ENCODE results near the gene SLC6A13. TPM values are rescaled to one million over a fixed set of nuclear protein-coding genes. Genes with fewer than 3 reads are reported as not detected.

SLC6A13 gene
- total and polyA plus RNA-seq, 2 of the 13 experiments (the other 11 are each of a cell fraction or from before 2014, with no cell fraction given): 0.05 to 0.15 TPM

- TF ChIP-seq REPIN1 (CRISPR knock-in tag; IDR thresholded peaks at IDR 0.05; ENCODE audit: borderline replicate concordance, low read depth): no peak
- TF ChIP-seq AGO2 (optimal IDR thresholded peaks at IDR 0.05; ENCODE audit: low read depth, low read length): peak; percentile 84
- TF ChIP-seq, protein P1, sequence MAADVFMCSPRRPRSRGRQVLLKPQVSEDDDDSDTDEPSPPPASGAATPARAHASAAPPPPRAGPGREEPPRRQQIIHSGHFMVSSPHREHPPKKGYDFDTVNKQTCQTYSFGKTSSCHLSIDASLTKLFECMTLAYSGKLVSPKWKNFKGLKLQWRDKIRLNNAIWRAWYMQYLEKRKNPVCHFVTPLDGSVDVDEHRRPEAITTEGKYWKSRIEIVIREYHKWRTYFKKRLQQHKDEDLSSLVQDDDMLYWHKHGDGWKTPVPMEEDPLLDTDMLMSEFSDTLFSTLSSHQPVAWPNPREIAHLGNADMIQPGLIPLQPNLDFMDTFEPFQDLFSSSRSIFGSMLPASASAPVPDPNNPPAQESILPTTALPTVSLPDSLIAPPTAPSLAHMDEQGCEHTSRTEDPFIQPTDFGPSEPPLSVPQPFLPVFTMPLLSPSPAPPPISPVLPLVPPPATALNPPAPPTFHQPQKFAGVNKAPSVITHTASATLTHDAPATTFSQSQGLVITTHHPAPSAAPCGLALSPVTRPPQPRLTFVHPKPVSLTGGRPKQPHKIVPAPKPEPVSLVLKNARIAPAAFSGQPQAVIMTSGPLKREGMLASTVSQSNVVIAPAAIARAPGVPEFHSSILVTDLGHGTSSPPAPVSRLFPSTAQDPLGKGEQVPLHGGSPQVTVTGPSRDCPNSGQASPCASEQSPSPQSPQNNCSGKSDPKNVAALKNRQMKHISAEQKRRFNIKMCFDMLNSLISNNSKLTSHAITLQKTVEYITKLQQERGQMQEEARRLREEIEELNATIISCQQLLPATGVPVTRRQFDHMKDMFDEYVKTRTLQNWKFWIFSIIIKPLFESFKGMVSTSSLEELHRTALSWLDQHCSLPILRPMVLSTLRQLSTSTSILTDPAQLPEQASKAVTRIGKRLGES (CRISPR knock-in tag; IDR thresholded peaks at IDR 0.05; ENCODE audit: borderline replicate concordance): no peak
- TF ChIP-seq ASH2L (IDR thresholded peaks at IDR 0.05; ENCODE audit: insufficient read length, low read depth, low read length): no peak
- TF ChIP-seq ZNF383 (CRISPR knock-in tag; IDR thresholded peaks at IDR 0.05; ENCODE audit: borderline replicate concordance): no peak
- no peak for TF ChIP-seq ATM (IDR thresholded peaks at IDR 0.05; ENCODE audit: borderline replicate concordance)
- TF ChIP-seq JUND (CRISPR knock-in tag; IDR thresholded peaks at IDR 0.05): no peak
- 0 out of 2 replicates have a peak, but pooled peaks have one; percentile 35 for TF ChIP-seq ZNF160 (CRISPR knock-in tag; IDR thresholded peaks at IDR 0.05)
- no peak for TF ChIP-seq IRX3 (CRISPR knock-in tag; IDR thresholded peaks at IDR 0.05; ENCODE audit: borderline replicate concordance, low read depth)
- TF ChIP-seq, protein P2, sequence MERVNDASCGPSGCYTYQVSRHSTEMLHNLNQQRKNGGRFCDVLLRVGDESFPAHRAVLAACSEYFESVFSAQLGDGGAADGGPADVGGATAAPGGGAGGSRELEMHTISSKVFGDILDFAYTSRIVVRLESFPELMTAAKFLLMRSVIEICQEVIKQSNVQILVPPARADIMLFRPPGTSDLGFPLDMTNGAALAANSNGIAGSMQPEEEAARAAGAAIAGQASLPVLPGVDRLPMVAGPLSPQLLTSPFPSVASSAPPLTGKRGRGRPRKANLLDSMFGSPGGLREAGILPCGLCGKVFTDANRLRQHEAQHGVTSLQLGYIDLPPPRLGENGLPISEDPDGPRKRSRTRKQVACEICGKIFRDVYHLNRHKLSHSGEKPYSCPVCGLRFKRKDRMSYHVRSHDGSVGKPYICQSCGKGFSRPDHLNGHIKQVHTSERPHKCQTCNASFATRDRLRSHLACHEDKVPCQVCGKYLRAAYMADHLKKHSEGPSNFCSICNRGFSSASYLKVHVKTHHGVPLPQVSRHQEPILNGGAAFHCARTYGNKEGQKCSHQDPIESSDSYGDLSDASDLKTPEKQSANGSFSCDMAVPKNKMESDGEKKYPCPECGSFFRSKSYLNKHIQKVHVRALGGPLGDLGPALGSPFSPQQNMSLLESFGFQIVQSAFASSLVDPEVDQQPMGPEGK (CRISPR knock-in tag; IDR thresholded peaks at IDR 0.05): peak; percentile 38
- TF ChIP-seq RNF2 (conservative IDR thresholded peaks at IDR 0.05; ENCODE audit: low read depth): no peak
- TF ChIP-seq, protein P3, sequence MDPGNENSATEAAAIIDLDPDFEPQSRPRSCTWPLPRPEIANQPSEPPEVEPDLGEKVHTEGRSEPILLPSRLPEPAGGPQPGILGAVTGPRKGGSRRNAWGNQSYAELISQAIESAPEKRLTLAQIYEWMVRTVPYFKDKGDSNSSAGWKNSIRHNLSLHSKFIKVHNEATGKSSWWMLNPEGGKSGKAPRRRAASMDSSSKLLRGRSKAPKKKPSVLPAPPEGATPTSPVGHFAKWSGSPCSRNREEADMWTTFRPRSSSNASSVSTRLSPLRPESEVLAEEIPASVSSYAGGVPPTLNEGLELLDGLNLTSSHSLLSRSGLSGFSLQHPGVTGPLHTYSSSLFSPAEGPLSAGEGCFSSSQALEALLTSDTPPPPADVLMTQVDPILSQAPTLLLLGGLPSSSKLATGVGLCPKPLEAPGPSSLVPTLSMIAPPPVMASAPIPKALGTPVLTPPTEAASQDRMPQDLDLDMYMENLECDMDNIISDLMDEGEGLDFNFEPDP (CRISPR knock-in tag; conservative IDR thresholded peaks at IDR 0.05): 0 out of 2 replicates have a peak, but pooled peaks have one; percentile 80
- TF ChIP-seq ELK4 (CRISPR knock-in tag; IDR thresholded peaks at IDR 0.05; ENCODE audit: borderline replicate concordance): no peak
- TF ChIP-seq FOXK2 (IDR thresholded peaks at IDR 0.05): no peak
- no peak for TF ChIP-seq ZSCAN12 (CRISPR knock-in tag; IDR thresholded peaks at IDR 0.05)
- no peak for TF ChIP-seq MTA1 (CRISPR knock-in tag; IDR thresholded peaks at IDR 0.05; ENCODE audit: borderline replicate concordance)
- TF ChIP-seq PHF5A (CRISPR knock-in tag; IDR thresholded peaks at IDR 0.05; ENCODE audit: low read depth, unreplicated experiment): no peak
- TF ChIP-seq, protein P4, sequence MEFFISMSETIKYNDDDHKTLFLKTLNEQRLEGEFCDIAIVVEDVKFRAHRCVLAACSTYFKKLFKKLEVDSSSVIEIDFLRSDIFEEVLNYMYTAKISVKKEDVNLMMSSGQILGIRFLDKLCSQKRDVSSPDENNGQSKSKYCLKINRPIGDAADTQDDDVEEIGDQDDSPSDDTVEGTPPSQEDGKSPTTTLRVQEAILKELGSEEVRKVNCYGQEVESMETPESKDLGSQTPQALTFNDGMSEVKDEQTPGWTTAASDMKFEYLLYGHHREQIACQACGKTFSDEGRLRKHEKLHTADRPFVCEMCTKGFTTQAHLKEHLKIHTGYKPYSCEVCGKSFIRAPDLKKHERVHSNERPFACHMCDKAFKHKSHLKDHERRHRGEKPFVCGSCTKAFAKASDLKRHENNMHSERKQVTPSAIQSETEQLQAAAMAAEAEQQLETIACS (CRISPR knock-in tag; IDR thresholded peaks at IDR 0.05): peak; percentile 98
- no peak for TF ChIP-seq CBX2 (IDR thresholded peaks at IDR 0.05; ENCODE audit: low read depth, low read length)
- no peak for TF ChIP-seq CBX2 (CRISPR knock-in tag; IDR thresholded peaks at IDR 0.05; ENCODE audit: low read depth)
- no peak for TF ChIP-seq HOXA7 (CRISPR knock-in tag; IDR thresholded peaks at IDR 0.05)
Observed at GRCh38 chr12:188910-189621, 73.6 kb downstream of the SLC6A13 start (continued).
